HG02852 (cell line): Measurements from ENCODE around the gene FUZ.
A peak's percentile ranks its signal among the peaks of the same experiment; 100 is the strongest.

Experiments used
- ATAC-seq: cut with Tn5 transposase; IDR thresholded peaks from one replicate; pipeline ENCODE4 v1.9.1; 2021; ENCODE audit warnings: mild to moderate bottlenecking, moderate library complexity; ENCODE audit not compliant: unreplicated experiment

Gene FUZ, protein sequence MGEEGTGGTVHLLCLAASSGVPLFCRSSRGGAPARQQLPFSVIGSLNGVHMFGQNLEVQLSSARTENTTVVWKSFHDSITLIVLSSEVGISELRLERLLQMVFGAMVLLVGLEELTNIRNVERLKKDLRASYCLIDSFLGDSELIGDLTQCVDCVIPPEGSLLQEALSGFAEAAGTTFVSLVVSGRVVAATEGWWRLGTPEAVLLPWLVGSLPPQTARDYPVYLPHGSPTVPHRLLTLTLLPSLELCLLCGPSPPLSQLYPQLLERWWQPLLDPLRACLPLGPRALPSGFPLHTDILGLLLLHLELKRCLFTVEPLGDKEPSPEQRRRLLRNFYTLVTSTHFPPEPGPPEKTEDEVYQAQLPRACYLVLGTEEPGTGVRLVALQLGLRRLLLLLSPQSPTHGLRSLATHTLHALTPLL

DNA sequence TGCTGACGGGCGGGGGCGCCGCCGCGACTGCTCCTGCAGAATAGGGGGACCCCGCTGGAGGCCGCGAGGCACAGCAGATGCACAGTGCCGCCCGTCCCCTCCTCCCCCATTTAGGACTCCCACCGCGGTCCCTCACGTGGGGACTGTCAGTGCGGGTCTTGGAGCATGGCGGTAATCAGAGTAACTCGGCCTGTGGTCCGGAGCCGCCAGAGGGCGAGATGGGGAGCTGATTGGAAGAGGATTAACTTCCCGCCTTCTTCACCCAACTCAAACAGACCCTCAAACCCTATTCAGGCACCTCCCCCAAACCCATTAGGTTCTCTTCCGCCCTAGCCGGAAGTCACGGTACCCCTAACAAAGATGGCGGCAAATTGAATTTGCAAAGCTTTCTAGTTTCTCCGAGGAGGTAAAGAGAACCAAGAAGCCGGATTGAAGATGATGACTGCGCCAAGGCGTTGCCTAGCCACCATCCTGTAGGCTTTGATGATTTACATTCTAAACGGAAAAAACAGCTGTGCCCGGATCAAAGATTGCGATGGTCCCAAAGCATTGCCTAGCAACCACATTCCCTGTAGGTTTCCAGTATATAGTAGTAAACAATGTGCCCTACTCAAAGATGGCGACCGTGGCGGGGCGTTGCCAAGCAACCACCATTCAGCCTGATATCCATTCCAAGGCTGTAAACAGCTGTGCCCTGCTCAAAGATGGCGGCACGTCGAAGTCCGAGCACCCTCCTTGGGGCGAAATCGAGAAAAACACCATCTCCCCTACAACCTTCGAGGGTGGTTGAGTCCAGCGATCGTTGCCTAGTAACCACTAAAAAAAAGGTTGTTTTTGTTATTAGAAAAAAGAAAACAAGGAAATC, at the start of gene FUZ:
Gene FUZ (minus strand): TSS at position 296 of the 865 bp plus-strand sequence. CDS start 186 bp downstream, at position 110.
- peak; percentile 47 for ATAC-seq

GRCh38 chr19:49862391-49863253, 49.5 kb upstream of the FUZ start:
- ATAC-seq = no peak

GRCh38 chr19:49861541-49862378, 48.7 kb upstream of the FUZ start:
- no peak for ATAC-seq

DNA sequence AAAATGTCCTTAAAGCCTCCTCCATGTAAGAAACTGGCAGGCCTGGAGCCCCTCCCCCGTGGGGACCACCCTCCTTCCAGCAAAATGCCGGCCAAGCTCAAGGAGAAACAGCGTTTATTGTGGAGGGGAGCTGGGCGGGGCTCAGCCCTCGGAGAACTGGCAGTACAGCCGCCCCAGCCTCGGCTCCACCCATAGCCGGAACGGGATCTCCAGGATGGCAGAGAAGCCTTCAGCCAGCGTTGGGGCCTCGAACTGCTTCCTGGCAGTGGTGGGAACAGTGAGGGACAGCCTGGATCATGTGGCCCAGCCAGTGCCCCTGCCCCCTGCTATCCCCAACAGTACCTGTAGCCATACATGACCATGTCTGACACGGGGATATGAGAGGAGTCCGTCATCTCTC, 48.0 kb upstream of the FUZ start:
- ATAC-seq = no peak

- no peak for ATAC-seq
These were observed 47.4 kb upstream of the FUZ start for GRCh38 chr19:49860336-49861102.

DNA sequence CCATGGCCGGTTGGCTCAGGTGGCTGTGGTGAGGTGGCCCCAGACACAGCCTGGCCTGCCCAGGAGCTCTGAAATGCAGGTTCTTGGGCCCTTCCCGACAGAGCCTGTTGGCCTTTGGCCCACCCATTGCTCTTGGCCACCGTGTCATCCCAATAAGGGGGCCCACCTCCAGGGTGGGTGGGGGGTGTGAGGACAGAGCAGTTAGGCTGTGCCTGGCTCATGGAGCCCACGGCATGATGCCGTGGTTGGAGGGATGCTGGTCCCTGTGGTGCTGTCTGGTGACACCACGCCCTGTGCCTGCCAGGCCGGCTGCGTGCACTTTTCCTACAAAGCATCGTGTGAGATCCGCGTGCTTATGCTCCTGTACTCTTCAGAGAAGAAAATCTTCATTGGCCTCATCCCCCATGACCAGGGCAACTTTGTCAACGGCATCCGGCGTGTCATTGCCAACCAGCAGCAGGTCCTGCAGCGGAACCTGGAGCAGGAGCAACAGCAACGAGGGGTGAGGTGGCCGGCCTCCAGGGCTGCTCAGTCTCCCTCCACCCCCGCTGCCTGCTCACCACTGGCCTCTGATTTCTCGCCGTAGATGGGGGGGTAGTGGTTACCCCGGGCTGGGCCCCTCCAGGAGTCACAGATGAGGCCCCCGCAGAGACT, 46.7 kb upstream of the FUZ start:
- no peak for ATAC-seq

DNA sequence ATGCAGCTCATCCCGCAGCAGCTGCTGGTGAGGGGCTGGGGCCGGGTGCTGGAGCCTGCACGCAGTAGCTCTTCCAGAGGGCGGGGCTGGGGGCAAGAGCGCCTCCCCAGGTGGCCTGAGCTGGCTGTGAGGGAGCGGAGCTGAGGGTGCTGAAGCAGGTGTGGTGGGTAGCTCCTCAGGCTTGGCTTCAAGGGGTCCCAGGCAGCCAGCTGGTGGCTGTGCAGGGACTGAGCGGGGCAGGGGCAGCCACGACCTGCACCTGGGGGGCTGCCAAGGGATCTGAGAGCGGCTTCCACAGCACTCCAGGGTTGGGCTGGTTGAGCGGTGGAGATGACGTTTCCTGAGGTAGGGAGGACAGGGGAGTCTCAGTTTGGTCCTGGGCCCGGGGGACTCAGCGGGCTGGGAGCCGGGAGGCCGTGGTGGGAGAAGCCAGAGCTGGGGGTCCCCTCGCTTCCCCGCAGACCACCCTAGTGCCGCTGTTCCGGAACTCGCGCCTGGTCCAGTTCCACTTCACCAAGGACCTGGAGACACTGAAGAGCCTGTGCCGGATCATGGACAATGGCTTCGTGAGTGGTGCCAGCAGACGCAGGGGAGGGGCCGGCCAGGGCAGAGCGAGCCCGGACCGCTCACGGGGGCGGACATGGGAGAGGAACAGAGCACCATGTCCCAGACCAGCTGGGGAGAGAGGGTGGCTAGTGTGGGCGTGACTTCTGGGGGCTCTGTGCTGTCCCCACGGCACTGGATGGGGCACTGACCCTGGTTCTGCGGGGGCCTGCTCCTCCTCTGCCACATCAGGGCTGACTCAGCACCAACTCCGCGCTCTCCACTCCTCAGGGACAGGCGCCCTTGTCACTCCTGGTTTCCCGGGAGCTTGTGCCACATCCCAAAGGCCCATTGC, 45.2 kb upstream of the FUZ start:
- ATAC-seq = no peak

GRCh38 chr19:49857838-49858087, 44.7 kb upstream of the FUZ start:
- ATAC-seq = no peak

- no peak for ATAC-seq
These were observed 44.2 kb upstream of the FUZ start for GRCh38 chr19:49857061-49857837.

- no peak for ATAC-seq
These were observed 43.5 kb upstream of the FUZ start for GRCh38 chr19:49856574-49857021.

DNA sequence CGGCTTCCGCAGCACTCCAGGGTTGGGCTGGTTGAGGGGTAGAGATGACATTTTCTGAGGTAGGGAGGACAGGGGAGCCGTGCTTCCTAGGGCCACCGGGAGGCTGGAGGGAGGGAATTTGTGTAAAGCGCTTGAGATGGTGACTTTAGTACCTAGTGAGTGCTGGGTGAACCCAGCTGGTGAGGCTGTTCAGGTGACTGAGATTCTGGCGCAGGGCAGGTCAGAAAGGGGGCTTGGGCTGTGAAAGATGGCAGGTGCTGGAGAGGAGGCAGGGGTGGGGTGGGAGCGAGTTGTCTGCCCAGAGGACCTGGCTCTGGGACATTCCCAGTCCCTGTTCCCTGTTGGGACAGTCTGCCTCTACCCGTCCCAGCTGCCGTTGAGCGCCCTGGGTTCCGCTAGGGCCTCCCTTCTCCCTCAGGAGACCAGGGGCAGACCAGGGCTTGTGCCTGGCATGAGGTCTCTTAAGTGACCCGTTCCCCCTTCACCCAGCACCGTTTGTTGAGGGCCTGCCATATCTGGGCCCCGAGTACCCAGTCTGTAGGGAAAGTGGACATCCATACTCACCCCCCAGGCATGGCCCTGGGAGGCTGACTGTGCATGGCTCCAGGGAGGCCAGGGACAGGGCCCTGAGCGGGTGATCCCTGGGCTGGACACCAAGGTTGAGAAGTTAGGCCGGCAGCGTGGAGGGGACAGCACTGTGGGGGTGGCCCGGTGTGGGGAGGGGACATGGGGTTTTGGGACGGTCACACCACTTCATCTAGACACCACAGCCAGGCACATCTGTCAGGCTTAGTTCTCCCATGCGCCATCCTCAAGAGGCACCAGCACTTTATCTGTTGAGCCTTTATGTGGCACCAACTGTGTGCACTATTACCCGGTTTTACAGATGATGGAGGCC, 42.8 kb upstream of the FUZ start:
- no peak for ATAC-seq

DNA sequence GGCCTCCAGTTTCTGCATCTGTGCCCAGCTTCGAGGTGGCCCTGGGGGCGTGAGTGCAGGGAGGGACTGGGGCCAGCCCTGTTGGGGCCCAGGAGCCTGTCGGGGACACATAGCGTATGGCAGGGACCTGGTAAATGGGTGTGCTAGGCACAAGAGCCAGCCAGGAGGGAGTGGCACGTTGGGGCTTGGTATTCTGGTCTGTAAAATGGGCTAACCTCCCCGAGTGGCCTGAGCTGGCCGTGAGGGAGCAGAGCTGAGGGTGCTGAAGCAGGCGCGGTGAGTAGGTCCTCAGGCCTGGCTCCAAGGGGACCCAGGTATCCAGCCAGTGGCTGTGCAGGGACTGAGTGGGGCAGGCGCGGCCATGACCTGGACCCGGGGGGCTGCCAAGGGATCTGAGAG, 42.2 kb upstream of the FUZ start:
- no peak for ATAC-seq

- ATAC-seq = no peak
These were observed 41.5 kb upstream of the FUZ start for GRCh38 chr19:49854378-49855263.

- no peak for ATAC-seq
These were observed 40.8 kb upstream of the FUZ start for GRCh38 chr19:49853852-49854377.

DNA sequence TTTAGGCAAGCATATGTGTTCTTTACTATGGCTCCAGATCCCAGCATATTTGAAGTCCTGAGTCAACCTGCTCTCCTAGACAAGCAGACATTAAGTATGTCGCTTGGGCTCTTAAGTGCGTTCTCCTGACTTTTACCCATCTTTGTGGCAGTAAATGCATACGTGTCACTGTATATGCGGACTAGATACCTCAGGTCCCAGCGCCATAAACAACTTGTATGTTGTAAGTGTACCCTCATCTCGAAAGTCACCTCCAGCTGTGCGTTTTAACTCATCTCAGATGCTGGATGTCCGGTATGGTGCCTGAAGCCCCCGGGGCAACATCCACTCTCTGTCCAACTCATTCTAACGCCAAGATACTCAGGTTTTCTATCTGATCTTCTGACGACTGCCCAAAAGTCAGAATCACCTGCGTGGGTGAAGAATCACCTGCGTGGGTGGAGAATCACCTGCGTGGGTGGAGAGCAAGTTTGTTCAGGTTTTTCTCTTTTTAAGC, 39.6 kb upstream of the FUZ start:
- no peak for ATAC-seq
